ENCODE data around the gene IFT57. TPM values are rescaled to one million over a fixed set of nuclear protein-coding genes. Genes with fewer than 3 reads are reported as not detected.
"Not testable (repeated sequence)": the region's sequence is repeated elsewhere in the genome, so short reads cannot be mapped to it uniquely, and the experiment has no call there.

The IFT57 gene
- total RNA-seq, 1 experiment from 2014 or later = 39.0 TPM

- DNase-seq (ENCODE audit: low read depth) = peak; percentile 81
Observed at GRCh38 chr3:108159865-108160264, 62.4 kb downstream of the IFT57 start.

DNA sequence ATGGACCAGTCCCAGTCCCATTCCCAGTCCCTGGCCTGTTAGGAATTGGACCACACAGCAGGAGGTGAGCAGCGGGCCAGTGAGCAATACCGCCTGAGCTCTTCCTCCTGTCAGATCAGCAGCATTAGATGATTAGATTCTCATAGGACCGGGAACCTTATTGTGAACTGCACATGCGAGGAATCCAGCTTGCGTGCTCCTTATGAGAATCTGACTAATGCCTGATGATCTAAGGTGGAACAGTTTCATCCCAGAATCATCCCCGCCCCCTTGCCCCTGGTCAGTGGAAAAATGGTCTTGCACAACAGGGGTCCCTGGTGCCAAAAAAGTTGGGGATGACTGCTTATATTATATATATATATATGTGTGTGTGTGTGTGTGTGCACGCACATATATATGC lies 63.1 kb downstream of the IFT57 start:
- no peak for DNase-seq (ENCODE audit: low read depth)

- no peak for DNase-seq (ENCODE audit: low read depth)
Observed at GRCh38 chr3:108158251-108158650, 64.0 kb downstream of the IFT57 start.

DNA sequence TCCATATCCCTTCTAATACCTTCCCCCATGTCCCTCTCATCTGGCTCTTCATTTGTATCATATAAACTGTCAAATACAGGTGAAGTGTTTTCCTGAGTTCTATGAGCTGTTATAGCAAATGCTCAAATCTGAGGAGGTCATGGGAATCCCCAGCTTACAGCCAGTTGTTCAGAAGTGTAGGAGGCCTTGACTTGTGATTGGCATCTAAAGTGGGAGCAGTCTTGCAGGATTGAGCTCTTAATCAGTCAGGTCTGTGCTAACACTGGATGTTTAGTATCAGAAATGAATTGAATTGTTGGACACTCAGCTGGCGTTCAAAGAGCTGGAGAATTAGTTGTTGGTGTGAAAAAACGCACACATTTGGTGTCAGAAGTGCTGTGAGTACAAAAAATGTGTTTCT lies 65.0 kb downstream of the IFT57 start:
- DNase-seq (ENCODE audit: low read depth) = no peak

- no peak for DNase-seq (ENCODE audit: low read depth)
Observed at GRCh38 chr3:108156312-108156853, 65.8 kb downstream of the IFT57 start.

- DNase-seq (ENCODE audit: low read depth) = not testable (repeated sequence)
Observed at GRCh38 chr3:108155642-108156041, 66.6 kb downstream of the IFT57 start.

DNA sequence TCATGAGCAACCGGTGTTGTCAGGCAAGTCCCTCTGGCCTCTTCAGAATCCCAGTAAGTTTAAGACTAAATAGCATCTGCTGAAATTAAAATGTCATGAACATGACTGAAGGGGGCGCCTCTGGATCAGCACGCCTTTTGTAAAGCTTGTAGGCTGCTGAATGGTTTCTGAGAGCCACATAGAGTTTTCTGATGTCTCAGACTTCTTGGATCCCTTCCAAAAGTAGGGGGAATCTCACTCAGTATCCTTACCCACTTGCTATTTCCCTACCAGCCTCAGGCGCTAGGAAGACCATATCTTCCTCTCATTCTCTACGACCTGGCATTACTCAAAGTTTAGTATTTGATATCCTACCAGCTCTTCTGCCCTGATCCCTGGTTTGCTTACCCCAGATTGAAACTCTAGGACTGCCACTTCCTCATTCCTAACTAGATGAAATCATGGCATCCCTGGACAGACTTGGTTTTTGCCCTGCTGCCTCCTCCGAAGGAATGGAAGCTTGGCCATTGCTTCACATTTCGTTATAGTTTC lies 68.7 kb downstream of the IFT57 start:
- peak; percentile 81 for DNase-seq (ENCODE audit: low read depth)

- no peak for DNase-seq (ENCODE audit: low read depth)
Observed at GRCh38 chr3:108152274-108152673, 70.0 kb downstream of the IFT57 start.

- DNase-seq (ENCODE audit: low read depth) = no peak
Observed at GRCh38 chr3:108150200-108150599, 72.0 kb downstream of the IFT57 start.

- DNase-seq (ENCODE audit: low read depth) = no peak
Observed at GRCh38 chr3:108146139-108146538, 76.1 kb downstream of the IFT57 start.

DNA sequence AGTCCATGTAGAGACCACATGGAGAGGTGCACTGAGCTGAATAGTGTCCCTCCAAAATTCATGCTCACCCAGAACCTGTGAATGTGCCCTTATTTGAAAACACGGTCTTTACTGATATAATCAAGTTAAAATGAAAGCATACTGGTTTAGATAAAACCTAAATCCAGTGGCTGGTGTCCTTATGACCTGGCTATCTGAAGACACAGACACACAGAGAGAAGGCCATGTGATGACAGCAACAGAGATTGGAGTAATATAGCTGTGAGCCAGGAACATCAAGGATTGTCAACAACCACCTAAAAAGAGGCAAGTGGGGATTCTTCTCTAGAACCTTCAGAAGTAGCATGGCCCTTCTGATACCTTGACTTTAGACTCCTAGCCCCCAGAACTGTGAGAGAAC lies 76.6 kb downstream of the IFT57 start:
- DNase-seq (ENCODE audit: low read depth) = no peak

GRCh38 chr3:108137460-108137814 lies 84.8 kb downstream of the IFT57 start:
- DNase-seq (ENCODE audit: low read depth) = no peak

- DNase-seq (ENCODE audit: low read depth) = no peak
Observed at GRCh38 chr3:108136561-108137459, 85.4 kb downstream of the IFT57 start.

DNA sequence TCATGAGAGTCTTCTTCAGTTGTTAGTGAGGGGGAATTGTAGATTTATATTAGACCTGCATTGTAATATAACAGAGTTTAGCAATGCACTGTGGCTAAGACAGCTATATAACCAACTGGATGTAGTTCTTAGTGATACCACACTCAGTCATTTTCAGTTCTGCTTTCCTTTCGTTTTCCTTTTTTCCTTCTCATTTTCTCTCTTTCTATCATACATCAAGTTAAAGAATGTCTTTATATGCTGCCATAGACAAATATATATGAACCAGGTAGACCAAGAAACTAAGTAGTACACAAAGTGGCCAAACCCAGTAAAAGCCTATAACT lies 87.7 kb downstream of the IFT57 start:
- DNase-seq (ENCODE audit: low read depth) = no peak

DNA sequence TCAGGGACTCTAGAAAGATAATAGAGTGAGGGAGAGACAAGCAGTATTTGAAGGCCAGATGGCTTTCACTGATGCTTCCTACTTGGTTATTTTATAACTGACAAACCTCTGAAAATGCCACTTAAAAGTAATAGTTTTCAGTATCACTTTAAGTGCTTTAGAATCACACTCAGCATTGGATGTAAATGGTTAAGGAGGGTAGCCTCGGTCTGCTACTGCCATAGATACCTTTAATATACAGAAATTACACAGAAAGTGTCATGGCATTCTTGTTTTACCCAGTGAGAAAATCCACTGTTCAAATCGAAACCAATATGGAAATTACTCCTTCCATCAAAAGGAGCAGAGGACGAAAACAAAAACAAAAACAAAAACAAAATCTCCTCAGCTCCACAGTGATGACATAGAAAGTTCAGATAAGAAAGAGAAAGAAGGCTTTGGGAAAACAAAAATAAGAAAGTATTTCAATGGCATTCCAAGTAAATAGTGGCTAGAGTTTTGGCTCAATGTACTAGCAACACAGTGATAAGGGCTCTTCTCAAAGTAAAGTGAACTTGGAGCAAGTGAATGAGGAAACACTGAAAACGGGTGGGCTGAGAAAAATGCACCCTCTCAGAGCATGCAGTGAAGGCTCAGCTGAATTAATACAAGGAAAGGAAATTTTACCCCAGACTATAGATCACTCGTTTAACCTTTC lies 88.2 kb downstream of the IFT57 start:
- DNase-seq (ENCODE audit: low read depth) = no peak

GRCh38 chr3:108133048-108133369 lies 89.2 kb downstream of the IFT57 start:
- DNase-seq (ENCODE audit: low read depth) = peak; percentile 9

GRCh38 chr3:108131475-108132134 lies 90.6 kb downstream of the IFT57 start:
- no peak for DNase-seq (ENCODE audit: low read depth)

GRCh38 chr3:108130701-108131474 lies 91.3 kb downstream of the IFT57 start:
- peak; percentile 94 for DNase-seq (ENCODE audit: low read depth)

DNA sequence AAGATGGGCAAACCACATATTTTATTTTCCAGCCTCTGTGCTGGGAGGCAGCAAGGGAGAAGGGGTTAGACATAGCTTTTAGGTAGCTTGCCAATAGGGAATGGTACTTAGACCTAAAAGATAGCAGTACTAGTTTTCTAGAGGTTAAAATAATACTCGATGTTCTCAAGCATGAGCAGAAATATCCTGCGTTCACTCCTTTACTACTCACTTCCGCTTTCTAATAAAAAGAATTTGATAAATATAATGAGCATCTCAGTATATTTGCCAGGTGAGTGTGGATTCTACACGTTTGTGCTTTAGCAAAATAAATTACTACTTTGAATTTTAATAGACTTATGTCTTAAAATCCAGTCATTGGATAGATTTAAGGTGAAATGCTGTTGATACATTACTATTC lies 92.0 kb downstream of the IFT57 start:
- DNase-seq (ENCODE audit: low read depth) = no peak

DNA sequence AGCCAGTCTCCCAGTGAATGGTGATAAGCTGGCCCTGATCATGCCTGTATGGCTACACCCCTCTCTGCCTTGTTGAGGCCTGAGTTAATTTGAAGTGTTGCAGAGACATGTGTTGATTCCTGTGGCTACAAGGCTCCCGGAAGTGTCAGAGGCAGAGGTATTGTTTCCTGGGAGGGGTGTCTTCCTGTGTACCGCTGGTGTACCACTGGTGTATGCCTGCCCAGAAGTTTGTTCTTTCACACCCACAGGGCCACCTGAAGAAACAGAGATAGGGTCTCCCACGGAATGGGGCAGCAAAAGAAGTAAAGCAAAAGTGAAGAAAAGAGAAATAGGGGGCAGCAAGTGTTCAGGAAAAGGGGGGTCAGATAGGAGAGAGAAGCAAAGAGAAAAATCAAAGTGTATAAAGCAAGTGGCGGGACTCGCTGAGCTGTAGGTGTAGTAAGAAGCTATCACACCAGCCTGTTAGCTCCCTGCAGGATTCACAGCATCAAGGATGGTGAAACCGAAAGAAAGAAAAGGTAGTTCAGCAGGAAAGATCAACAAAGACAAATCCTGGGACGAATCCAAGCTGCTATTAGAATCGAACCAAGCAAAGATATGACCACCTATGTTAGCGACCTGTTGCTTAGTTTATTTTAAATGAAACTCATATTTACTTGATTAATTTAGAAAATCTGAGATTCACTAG lies 94.8 kb downstream of the IFT57 start:
- no peak for DNase-seq (ENCODE audit: low read depth)

DNA sequence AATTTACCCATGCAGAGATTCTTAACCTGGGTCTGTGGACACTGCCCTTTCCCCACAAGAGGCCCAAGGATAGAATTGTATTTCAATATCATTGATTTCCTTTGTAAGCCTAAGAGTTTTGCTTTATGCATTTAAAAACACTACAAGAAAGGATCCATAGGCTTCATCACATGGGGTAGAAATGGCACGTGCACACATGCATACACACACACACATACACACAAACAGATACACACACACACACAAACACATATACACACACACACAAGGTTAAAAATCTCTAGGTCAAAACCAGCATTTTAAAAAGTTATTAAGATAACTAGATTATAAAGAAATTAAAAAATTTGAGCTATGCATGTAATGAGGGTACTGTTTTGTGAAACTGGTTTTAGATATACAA lies 95.9 kb downstream of the IFT57 start:
- DNase-seq (ENCODE audit: low read depth) = no peak
